Measurements from ENCODE around the gene OTUD5.
A peak's percentile ranks its signal among the peaks of the same experiment; 100 is the strongest.

The OTUD5 gene

DNA sequence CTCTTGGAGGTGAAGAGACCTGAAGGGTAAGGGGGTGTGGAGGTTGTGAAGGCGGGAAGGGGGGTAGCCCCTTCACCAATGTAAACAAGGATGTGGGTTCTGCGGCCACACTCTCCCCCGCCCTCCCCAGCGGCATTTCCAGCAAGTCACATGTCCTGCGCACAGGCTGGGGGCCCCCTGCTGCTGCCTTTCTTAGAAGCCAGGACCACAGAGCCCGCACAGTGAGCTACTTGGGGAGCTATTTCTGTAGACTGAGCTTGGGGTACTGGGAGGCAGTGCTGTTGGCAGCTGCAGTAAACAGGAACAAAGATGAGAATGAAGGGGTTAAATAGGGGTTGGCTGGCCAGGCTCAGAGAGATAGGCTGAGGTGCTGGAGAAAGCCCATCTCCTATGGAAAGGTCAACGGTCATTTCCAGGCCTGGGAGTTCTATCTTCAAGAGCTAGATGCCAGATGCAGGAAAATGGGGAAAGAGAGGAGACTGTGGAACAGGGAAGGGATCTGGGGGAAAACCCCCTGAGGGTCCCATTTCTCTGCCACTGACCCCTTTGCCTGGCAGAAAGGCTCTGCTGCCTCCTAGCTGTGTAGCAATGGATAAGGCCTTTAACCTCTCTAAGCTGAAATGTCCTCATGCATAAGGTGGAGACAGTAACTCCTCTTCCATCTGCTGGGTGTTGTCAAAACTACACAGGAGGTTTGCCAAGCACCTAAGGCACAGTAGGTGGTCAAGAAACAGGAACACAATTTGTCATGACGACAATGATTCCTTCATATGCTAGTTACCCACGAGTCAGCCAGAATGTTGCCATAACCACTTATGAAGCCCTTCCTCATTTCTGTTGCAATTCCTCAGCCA lies 20.1 kb downstream of the OTUD5 start:
- DNase-seq (ENCODE audit: low read depth, low spot score) = peak; percentile 61

DNA sequence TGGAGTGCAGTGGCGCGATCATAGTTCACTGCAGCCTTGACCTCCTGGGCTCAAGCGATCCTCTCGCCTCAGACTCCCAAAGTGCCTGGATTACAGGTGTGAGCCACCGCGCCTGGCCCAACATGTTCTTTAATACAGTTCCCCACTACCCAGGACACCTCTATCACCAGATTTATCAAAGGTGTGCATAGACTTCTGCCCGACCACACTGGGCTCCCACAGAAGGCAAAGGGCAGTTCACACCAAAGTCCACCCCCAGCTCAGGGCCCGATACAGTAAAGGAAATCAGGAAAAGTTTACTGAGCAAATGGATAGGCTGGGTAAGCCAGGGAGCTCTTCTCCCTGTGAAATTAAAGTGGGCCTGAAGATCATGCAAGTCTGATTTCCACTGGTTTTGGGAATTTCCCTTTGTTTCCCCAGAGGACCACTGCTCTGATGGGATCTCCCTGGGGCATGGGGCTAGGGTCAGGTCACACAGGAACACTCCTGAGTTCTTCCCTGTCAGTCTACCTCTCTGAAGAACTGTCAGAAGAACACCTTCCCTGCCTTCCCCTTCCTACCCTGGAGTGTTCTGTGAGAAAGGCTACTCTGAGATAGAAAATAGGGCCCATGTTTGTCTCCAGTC lies 20.9 kb downstream of the OTUD5 start:
- DNase-seq (ENCODE audit: low read depth, low spot score) = no peak

DNA sequence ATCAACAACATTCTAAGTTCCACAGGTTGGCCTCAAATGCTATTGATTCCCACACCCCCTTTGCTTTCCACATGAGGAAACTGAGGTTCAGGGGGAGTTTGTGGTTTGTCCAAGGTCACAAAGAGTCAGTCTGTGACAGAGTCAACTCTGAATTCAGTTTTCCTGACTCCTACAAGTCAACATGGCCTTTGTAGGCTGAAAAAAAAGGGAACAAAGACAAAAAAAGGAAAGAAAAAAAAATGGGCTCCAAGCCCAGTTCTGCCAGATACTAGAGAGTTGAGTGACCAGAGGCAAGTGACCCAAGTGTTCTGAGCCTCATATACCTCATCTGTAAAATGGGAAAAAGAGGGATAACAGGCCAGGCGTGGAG lies 22.1 kb downstream of the OTUD5 start:
- DNase-seq (ENCODE audit: low read depth, low spot score) = no peak

DNA sequence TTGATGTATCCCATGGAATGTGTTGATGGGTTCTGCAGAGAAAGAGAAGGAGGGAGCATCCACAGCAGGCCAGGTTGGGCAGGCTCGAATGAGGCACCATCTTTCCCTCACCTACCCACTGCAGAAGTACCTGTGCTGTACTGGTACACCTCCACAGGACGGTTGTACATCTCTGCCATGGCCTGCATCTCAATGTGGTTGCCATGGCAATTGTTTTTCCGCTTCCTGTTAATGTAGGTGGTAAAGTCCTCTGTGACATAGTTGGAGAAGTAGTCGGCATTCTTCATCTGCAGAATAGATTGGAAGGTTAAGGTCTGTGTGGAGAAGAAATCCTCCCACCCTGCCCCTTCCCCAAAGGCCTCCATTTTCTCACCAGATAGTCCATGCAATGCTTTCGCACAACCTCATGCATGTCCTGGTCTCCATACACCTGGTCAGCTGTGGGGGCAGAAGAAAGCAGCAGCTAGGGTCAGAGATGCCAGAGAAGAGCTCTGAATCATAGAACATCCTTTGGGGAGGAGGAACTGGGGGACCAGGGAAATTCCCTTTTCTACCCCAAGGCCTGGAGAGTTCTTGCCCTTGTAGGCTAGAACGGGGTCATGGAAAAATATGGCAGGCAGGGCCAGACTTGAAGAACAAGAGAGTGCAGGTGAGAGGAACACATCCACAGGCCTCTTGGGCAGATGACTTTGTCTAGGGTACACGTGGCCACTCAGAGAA lies 22.7 kb downstream of the OTUD5 start:
- no peak for DNase-seq (ENCODE audit: low read depth, low spot score)

DNA sequence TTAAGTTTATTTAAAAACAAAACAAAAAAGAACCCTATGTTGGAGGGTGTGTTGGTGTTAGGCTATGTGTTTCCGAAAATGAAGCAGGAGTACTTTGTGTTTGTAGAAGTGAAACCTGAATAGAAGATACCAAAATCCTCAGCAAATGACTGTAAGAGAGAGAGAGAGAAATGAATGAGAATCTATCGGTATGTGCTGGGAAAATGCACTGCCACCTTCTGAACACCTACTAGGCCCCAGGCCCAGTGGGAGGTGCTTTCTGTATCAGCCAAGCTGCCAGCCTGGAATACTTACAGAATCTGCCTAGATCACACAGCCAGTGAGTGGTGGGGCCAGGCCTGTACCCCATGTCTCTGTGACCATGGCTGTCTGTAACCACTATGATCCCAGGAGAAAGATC lies 23.6 kb downstream of the OTUD5 start:
- DNase-seq (ENCODE audit: low read depth, low spot score) = no peak

DNA sequence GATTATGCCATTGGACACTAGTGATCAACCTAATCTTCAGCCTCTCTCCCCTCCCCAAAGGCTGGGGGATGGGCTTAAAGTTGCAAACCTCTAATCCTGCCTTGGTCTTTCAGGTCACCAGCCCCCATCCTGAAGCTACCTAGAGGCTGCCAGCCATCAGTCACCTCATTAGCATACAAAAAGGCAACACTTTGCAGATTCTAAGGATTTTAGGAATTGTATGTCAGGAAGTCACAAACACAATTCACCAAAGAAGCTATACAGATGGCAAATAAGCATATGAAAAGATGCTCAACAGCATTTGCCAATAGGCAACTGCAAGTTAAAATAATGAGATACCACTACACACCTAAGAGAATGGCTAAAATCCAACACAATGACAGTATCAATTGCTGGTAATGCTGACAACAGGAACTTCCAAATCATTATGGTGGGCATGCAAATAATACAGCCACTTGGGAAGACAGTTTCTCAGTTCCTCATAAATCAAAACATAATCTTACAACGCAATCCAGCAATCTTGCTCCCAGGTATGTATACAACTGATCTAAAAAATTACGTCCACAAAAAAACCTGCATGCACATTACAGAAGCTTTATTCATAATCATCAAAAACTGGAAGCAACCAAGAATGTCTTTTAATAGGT lies 29.5 kb downstream of the OTUD5 start:
- DNase-seq (ENCODE audit: low read depth, low spot score) = no peak

DNA sequence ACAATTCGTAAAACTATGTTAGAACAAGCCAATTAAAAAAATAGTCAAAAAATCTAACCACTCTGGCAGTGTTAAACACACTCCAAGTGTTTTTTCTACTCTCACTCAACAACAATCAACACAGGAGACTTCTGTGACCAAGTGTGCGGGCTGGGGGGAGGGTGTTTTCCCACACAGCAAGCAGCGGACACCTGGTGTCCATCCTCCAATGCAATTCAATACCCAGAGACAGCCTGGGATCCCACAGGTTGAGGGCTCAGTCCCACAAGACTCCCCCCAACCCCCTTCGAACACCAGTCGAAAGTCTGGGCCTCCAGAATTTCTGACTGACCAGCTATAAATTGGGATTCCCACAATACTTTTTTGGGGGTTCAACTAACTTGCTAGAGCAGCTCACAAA lies 30.3 kb downstream of the OTUD5 start:
- no peak for DNase-seq (ENCODE audit: low read depth, low spot score)

DNA sequence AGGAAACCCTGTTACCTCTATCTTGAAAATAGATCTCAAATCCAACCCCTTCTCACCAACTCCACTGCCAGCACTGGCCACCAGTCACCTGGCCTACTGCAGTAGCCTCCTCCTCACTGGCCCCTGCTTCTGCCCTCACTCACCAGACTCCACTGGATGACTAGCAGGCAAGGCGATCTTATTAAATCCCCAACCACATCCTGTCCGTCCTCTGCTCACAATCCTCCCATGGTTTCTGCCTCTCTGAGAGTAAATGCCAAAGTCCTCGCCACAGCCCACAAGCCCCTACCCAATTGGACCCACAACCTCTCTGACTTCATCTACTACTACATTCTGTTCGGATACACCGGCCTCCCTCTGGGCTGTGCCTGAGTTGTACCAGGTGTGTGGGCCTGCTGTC lies 33.1 kb downstream of the OTUD5 start:
- DNase-seq (ENCODE audit: low read depth, low spot score) = no peak

DNA sequence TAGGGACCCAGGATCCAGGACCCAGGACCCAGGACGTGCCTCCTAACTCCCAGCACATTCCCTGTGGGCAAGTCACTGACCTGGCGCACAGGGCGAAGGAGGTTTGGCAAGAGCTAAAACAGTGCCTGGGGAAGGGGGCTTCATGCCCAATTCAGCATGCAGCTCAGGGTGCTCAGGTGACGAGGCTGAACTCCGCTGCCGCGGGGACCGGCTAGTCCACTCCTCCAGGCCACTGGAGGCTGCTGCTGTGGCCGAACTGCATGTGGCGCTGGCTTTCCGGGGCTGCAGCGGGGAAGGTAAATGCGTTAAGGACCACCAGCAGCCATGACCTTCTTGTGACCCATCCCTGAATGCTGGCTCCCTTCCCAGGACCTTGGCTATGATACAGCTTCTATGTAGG lies 33.6 kb downstream of the OTUD5 start:
- no peak for DNase-seq (ENCODE audit: low read depth, low spot score)

DNA sequence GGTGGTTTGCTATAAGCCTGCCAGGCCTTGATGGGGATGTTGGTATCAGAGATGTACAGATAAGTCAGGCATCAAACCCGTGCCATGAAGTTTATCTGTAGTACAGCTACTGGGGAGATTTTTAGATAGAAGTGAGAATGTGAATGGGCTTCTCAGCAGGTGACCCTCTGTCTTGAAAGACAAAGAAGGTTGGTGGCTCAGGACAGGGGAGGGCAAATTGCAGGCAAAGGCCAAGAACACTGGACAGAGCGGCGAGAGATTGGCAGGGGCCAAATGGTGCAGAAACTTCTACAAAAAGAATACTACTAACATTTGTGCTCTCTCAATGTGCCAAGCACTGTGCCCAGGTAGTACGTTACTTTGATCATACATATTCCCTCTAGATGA lies 36.7 kb downstream of the OTUD5 start:
- DNase-seq (ENCODE audit: low read depth, low spot score) = no peak

DNA sequence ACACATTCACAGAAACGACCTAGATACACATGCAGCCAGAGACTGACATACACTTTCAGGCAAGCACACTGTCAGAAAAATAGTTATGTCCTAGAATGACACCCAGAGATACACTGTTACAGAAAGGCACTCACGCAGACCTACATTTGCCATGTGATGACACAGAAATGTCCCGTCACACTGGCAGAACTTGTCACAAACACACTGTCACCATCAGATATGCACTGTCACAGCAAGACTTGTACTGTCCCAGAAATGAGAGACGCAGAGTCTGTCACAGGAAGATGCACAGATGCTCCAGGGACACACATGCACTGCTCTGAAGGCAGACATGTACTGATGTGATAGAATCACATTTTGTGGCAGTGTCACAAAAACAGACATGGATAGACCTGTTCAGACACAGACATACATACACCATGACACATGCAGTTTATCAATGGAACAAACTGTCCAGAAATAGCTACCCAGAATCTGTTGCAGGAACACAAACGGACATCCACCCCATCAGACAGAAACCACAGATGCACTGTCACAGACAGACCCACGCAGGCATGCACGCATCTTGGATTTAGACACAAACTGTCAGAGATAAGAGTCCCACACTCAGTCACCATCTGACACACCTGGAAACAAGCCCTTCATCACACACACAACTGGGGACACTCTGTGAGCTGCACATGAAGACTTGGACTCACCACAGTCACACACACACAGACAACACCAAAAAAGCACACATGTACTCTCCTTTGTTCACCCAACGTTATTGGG lies 37.3 kb downstream of the OTUD5 start:
- DNase-seq (ENCODE audit: low read depth, low spot score) = no peak

DNA sequence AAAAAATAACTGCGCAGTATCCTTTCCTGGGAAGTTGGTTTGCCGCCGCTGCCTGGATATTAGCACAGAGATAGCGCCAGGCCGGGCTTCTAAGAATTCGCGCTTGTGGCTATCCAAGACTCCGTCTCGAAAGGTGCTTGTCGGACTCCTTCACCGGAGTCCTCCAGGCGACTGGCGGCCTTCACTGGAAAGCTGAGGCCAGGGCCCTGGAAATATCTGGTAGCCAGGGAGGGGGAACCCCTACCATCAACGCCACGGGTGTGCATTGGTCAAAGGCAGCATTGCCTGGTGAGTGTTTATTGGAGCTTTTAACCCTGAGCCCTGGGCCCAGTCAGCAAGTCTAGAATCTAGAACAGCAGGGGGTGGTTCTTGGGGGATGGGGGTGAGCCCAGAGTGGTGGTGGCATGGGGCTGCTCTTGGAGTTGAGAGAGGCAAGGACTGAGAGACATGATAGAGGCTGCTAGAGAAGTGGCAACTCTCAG lies 38.0 kb downstream of the OTUD5 start:
- DNase-seq (ENCODE audit: low read depth, low spot score) = no peak

DNA sequence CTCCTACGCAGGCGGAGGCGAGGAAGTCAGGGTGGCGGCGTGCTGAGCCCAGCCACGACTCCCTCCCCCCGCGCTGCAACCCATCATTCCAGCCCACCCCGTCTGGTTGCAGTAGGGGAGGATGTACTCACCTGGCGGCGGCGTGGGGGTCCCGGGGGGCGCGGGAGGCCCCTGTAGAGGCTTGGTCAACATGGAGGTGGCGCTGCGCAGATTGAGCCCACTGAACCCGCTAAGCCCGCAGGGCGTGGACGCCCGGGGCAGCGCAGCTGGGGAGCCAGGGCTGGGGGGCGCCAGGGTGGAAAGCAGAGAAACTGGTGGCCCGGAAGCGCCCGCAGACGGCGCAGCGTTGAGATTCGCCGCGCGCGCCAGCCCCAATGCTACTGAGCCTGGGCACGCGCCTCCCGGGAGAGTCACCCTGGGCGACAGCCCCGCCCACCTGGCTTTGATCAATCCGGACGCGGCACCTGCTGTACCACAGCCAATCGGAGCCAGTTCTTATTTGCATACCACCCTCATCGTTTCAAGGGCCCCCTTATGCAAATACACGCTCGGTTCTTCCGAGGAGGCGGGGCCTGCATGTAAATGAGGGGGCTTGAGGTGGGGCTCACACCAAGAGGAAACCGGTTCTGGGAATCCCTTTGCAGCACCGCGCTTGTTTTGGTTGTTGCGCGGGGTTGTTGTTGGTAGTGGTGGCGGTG lies 38.6 kb downstream of the OTUD5 start, which contains the start of gene PIM2:
TSS of gene PIM2 (minus strand) at position 382 of the 698 bp plus-strand sequence. CDS start at position 192, 190 bp downstream.
- peak; percentile 77 for DNase-seq (ENCODE audit: low read depth, low spot score)

DNA sequence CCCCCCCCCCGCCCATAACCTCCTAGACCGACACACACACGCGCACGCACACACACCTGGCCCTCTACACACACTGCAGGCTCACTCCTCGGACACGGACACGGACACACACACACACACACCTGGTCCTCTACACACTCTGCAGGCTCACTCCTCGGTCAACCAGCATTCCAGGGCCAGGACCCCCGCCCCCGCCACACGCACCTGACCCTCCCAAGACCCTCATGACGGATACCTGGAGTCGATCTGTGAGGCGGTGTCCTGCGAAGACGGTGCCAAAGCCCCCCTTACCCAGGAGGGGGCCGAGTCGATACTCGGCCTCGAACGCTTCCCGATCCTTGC lies 39.1 kb downstream of the OTUD5 start:
- DNase-seq (ENCODE audit: low read depth, low spot score) = no peak

DNA sequence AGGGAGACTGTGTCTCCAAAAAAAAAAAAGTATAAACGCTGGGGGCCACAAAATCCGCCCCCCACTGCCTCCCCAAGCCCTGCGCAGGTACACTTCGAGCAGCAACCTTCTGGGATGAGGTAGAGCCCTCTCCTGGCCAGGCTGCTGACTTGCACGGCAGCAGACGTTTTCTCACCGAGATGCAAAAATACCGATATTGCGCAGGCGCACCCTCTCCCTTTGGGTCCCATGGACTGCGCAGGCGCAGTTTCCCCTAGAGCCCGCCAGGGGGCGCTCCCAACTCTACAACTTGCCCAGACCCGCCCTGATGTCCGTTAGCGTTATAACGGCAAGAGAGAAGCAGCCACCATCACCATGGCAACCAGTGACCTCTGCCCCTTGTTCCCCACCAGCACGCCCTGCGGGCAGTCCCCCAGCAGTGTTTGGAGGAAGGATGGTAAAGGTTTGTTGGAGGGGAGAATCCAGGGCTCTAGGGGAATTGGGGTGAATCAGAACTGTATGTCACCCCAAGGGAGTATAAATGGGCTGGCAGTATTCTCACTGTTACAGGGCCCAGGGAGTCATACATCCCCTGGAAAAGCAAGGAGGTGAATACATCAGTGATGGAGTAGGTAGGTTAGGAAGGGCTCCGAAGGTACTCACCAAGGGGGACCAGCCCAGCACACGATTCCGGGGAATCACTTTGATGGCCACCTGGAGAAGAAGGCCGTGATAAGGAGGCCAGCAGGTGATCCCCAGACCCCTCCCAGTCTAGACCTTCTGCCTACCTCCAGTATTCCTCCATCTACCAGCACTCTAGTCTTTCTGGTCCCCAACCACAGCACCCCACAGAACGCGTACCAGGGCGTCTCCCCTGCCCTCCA lies 40.0 kb downstream of the OTUD5 start:
- DNase-seq (ENCODE audit: low read depth, low spot score) = peak; percentile 54

DNA sequence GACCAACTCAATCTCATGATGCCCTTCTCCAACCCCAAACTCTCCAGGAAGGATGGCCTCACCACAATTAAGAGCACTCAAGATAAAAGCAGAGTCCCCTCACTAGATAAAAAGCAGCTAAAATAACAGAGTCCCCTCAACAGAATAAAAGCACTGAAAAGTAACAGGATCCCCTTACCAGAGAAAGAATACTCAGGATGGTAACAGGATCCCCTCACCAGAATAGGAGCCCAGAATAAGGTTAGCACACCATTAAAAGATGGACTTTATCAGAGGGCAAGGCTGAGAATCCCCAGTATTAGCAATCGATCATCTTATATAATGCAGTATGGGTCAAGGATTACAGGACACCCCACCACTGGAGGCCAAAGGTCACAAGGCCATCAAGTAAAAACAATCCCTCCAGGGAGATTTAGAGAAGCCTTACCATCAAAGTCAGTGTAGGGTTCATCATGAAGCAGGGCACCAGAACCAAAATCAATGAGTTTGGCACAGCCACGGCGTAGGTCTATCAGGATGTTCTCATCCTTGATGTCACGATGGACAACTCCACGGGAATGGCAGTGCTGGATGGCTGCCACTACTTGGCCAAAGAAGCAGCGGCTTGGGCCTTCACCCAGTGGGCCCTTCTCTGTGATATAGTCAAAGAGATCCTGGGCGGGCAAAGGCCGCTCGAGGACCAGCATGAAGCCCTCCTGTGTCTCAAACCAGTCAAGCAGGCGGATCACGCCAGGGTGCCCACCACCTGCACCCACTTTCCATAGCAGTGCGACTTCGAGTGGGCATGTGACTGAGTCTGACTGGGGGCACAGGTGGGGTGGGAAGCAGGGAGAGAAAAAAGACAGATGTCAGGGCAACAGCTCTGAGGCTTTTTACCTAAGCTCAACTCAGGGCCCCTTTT lies 42.6 kb downstream of the OTUD5 start:
- DNase-seq (ENCODE audit: low read depth, low spot score) = no peak

DNA sequence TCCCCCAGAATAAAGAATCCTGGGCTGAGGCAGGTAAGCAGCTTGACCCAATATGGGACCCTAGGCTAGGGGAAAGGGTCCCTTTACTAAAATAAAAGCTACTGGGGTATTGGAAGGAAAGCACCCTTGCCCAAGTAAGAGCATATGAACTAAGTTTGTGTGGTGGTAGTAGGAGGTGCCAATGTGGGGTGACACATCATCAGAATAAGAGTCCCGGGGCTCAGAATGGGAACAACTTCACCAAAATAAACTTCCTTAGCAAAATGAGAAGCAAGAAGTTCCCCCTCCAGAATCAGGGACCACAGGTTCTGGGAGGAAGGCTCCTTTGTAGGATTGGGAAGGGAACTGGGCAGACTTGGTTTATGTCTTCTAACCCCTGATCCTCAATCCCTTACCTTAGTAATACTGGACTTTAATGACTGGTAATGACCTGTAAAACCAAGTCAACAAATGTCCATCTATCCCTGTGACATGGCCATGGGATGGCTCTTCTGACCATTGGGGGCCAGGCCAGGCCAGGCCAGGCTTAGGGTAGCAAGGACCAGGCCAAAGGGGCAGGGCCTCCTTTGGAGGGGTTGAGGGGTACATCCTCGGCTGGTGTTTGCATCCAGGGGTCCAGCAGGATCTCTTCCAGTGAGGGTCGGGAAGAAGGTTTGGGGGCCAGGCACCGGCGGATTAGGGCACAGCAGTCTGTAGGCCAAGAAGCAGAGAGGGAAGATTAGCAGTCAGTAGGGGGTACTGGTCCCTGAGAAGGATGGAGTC lies 43.6 kb downstream of the OTUD5 start:
- no peak for DNase-seq (ENCODE audit: low read depth, low spot score)

Data from activated naive CD8-positive, alpha-beta T cell treated with anti-CD3 and anti-CD28 coated beads, Interleukin-2, amount 50 U/mL, for 16 hours (primary cell).